WERI-Rb-1 (cell line): ENCODE measurements around the gene HCK.

Experiments used
- DNase-seq: peaks from one replicate; pipeline ENCODE4 v3.0.0-alpha.2; 2020
- H3K27ac ChIP-seq: fragments of 250-450 bp; sonication (Bioruptor Pico); 2 replicates; pipeline ENCODE4 v1.5.1; 2020; ENCODE audit warnings: mild to moderate bottlenecking, moderate library complexity
- H3K27me3 ChIP-seq: fragments of 250-450 bp; sonication (Bioruptor Pico); 2 replicates; pipeline ENCODE4 v1.5.1; 2021; ENCODE audit warnings: mild to moderate bottlenecking, low read depth, moderate library complexity; ENCODE audit not compliant: insufficient read depth, severe bottlenecking
- H3K36me3 ChIP-seq: fragments of 250-450 bp; sonication (Bioruptor Pico); 2 replicates; pipeline ENCODE4 v1.5.1; 2020; ENCODE audit warnings: mild to moderate bottlenecking, moderate library complexity
- H3K4me3 ChIP-seq: 2 replicates; pipeline ENCODE4 v1.5.1; 2011; ENCODE audit warnings: low read depth, mild to moderate bottlenecking, control low read depth, low read length
- H3K9me3 ChIP-seq: fragments of 250-450 bp; sonication (Bioruptor Pico); 2 replicates; pipeline ENCODE4 v1.5.1; 2021; ENCODE audit warnings: mild to moderate bottlenecking, moderate library complexity; ENCODE audit not compliant: severe bottlenecking
- TF ChIP-seq, protein P1 (sequence below): IDR thresholded peaks from 2 replicates; pipeline ENCODE4 v1.5.1; 2011; ENCODE audit warnings: low read depth, mild to moderate bottlenecking, control low read depth, inconsistent platforms, low read length

HCK gene

DNA sequence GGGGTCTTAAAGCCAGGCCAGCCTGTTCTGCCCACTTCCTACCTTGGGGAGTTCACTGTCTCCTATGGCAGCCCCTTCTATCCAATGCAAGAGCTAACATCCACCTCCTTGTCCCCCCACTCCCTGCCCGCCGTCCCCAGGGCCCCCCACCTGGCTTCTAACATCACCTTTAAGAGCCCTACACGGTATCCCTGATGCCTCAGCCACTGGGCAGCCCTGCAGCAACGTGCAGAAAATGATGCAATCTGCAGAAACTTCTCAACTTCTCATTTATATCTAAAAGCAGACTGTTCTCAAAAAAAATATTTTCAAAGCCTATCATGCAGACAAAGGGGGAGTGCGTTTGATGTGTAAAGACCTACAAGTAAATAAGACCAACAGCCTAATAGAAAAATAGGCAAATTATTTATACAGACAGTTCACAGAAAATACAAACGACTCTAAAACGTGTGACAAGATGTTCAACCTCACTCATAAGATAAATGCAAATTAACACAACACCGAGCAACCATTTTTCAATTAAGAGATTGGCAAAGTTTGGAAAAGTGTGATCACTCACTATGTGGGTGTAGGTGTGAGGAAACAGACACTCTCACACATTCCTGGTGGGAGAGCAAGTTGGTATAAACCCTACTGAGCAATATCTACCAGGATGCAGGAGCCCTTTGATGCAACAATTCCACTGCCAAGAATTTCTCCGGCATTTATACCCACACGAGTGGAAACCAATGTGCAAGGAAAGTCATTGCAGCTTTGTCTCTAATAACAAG, 15.1 kb upstream of the HCK start:
- Histone ChIP-seq H3K36me3 (no peaks in the 10 kb centered on the region), H3K27ac (no peak overlapping the region)
- no peak for DNase-seq

DNA sequence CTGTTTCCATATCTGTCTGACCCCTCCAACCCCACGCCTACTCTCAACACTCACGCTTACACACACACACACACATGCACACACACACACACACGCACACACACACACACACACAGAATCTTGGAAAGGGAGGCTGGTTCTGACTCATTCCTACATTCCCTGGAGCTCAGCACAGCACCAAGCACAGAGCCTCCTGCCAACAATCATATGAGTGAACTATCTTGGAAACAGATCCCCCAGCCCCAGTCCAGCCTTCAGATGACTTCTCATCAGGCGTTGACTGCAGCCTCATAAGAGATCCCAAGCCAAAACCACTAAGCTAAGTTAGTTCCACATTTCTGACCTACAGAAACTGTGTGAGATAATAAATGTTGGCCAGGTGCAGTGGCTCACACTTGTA, 14.1 kb upstream of the HCK start:
- no peaks in the 10 kb centered on the region for H3K9me3 ChIP-seq
- no peak for DNase-seq
- TF ChIP-seq, protein P1, sequence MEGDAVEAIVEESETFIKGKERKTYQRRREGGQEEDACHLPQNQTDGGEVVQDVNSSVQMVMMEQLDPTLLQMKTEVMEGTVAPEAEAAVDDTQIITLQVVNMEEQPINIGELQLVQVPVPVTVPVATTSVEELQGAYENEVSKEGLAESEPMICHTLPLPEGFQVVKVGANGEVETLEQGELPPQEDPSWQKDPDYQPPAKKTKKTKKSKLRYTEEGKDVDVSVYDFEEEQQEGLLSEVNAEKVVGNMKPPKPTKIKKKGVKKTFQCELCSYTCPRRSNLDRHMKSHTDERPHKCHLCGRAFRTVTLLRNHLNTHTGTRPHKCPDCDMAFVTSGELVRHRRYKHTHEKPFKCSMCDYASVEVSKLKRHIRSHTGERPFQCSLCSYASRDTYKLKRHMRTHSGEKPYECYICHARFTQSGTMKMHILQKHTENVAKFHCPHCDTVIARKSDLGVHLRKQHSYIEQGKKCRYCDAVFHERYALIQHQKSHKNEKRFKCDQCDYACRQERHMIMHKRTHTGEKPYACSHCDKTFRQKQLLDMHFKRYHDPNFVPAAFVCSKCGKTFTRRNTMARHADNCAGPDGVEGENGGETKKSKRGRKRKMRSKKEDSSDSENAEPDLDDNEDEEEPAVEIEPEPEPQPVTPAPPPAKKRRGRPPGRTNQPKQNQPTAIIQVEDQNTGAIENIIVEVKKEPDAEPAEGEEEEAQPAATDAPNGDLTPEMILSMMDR = no peak
- H3K4me3 ChIP-seq = no peak overlapping the region
- no peaks in the 10 kb centered on the region for H3K36me3 ChIP-seq
- no peaks in the 10 kb centered on the region for H3K27me3 ChIP-seq
- H3K27ac ChIP-seq = no peak overlapping the region

More for the DNA sequence above, 15.1 kb upstream of the HCK start:
- H3K4me3 ChIP-seq = no peak overlapping the region
- H3K9me3 ChIP-seq = no peaks in the 10 kb centered on the region
- TF ChIP-seq, protein P1 = no peak
- H3K27me3 ChIP-seq = no peaks in the 10 kb centered on the region

DNA sequence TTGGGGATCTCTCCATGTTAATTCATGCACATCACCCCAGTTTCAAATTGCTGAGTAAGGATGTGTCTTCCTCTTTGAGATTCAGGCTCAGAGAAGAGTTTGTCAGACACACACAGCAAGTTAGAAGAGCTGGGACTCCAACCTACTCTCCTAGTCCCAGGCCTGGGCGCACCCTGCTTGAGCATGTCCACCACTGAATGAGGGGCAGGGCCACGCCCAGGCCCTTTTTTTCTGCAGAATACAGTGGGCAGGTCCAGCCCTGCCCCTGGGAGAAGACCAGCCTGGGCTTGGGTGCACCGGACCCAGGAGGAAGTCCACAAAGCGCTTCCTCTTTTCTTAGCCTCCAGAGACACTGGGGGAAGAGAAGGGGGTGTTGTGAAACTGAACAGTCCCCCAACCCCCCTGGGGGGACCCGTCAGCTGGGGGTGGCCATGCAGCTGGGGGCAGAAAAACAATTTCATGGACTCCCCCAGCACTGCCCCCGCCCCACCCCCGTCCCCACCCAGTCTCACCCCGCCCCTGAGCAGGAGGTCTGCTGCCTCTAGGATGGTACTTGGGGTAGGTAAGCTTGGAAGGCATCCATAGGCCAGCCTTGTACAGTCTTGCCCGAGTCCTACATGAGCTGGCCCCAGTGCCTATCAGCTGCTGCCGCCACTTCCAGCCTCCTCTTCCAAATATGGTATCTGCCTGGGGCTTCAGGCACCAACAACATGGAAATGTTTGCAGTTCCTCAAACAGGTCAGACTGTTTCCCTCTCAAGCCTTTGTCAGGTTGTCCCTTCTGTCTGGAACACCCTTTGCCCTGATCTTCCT, 11.7 kb upstream of the HCK start:
- no peaks in the 10 kb centered on the region for H3K9me3 ChIP-seq
- H3K36me3 ChIP-seq = no peaks in the 10 kb centered on the region
- no peak for DNase-seq
- H3K27ac ChIP-seq = no peak overlapping the region
- TF ChIP-seq, protein P1 = no peak
- H3K27me3 ChIP-seq = no peaks in the 10 kb centered on the region
- H3K4me3 ChIP-seq = no peak overlapping the region

DNA sequence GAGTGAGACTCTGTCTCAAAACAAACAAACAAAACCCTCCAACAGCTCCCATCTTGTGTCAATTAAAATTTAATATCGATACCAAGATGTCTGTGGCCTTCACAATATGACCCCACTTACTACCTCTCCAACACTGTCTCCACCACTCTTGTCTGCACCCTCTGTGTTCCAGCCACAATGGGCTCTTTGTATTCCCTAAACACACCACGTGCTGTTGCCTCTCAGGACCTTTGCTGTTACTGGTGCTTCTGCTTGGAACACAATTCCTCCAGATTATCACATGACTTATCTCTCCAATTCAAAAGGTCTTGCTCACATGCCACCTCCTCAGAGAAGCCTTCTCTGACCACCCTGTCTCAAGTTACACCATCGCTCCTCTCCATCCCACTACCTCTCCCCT, 6.0 kb upstream of the HCK start:
- TF ChIP-seq, protein P1 = no peak
- Histone ChIP-seq H3K27ac (no peak overlapping the region), H3K36me3 (no peaks in the 10 kb centered on the region), H3K9me3 (no peaks in the 10 kb centered on the region), H3K27me3 (no peaks in the 10 kb centered on the region), H3K4me3 (no peak overlapping the region)
- DNase-seq = no peak

DNA sequence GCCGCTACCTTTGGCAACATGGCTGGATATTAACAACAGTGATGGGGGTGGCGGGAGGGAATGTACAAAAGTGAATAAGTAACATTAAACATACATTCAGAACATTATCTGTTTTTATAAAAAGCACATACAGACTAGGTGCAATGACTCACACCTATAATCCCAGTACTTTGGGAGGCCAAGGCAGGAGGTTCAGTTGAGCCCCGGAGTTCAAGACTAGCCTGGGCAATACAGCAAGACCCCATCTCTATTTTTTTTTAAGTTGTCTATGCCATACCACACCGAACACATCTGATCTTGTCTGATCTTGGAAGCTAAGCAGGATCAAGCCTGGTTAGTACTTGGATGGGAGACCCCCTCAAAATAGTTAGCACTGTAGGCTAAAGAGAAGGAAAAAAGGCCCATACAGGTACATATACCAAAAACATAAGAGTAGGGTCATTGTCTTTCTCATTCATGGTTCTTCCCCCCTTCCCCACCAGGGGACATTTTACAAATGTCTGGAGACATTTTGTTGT, 1.7 kb upstream of the HCK start:
- no peak overlapping the region for H3K4me3 ChIP-seq
- DNase-seq = no peak
- no peaks in the 10 kb centered on the region for H3K36me3 ChIP-seq
- peaks cover 4% of the 10 kb centered on the region for H3K9me3 ChIP-seq
- TF ChIP-seq, protein P1 = no peak
- H3K27me3 ChIP-seq = no peaks in the 10 kb centered on the region
- no peak overlapping the region for H3K27ac ChIP-seq
